Spleen (tissue), 7 donors: ENCODE data around the gene TMTC2.

Experiments used
- CTCF ChIP-seq, 11 experiments: fragments of 200-600 bp in 7 of 11; fragments of 450-650 bp in 4 of 11; sonication (generic) in 4 of 11; IDR thresholded peaks in 8 of 11; conservative IDR thresholded peaks in 3 of 11; 1 replicate in 7 of 11; 2 replicates in 4 of 11; pipeline versions ENCODE4 v1.4.0 to v1.8.0; 2016 to 2021; ENCODE audit warnings: antibody characterized with exemption in 11 of 11, inconsistent platforms in 4 of 11, mild to moderate bottlenecking in 1 of 11
- POLR2A ChIP-seq, 3 donors: fragments of 450-650 bp; IDR thresholded peaks; one replicate each; pipeline ENCODE4 v1.5.1; 2017; ENCODE audit warnings: antibody characterized with exemption in 3 of 3, mild to moderate bottlenecking in 1 of 3
- donor health status: DM: no; HTN: no; CAD: no; lungs with moderate emphysema.
- donor health status: DM: no; HTN: no; CAD: no.
- donor health status: DM: no; HTN: no; CAD: no.

GRCh38 chr12:82749015-82749414 is 62.3 kb downstream of the TMTC2 start:
- no peak for TF ChIP-seq POLR2A (IDR thresholded peaks at IDR 0.05)
- TF ChIP-seq CTCF (IDR thresholded peaks at IDR 0.05 in 8 of 11, conservative IDR thresholded peaks at IDR 0.05 in 3 of 11) = no peak
